DLD1 (cell line): ENCODE results near the gene HAPLN1.
"Not testable (repeated sequence)": the region's sequence is repeated elsewhere in the genome, so short reads cannot be mapped to it uniquely, and the experiment has no call there.

ENCODE experiments used
- in situ Hi-C: cut with HindIII; loops from 2 replicates; pipeline ENCODE4 v1.10.0; 2017; ENCODE audit warnings: low sequenced_read_pairs

The HAPLN1 gene

GRCh38 chr5:83720836-83721537 lies at the start of gene HAPLN1:
TSS of gene HAPLN1 (minus strand) at chr5:83720855. CDS start at chr5:83673523, 47,332 bp downstream.
- in situ Hi-C loops: no loop called here

- in situ Hi-C loops: no loop called here
Observed at GRCh38 chr5:83767409-83767992, 46.8 kb upstream of the HAPLN1 start.

- in situ Hi-C loops: no loop called here
Observed at GRCh38 chr5:83764101-83764500, 43.4 kb upstream of the HAPLN1 start.

- in situ Hi-C loops: no loop called here
Observed at GRCh38 chr5:83760579-83760978, 39.9 kb upstream of the HAPLN1 start.

- in situ Hi-C loops: no loop called here
Observed at GRCh38 chr5:83752700-83753099, 32.0 kb upstream of the HAPLN1 start.

GRCh38 chr5:83751201-83751600 lies 30.5 kb upstream of the HAPLN1 start:
- in situ Hi-C loops: no loop called here

GRCh38 chr5:83750749-83751148 lies 30.1 kb upstream of the HAPLN1 start:
- in situ Hi-C loops: no loop called here

GRCh38 chr5:83745816-83746215 lies 25.2 kb upstream of the HAPLN1 start:
- in situ Hi-C loops: no loop called here

- in situ Hi-C loops: no loop called here
Observed at GRCh38 chr5:83744821-83745220, 24.2 kb upstream of the HAPLN1 start.

- in situ Hi-C loops: no loop called here
Observed at GRCh38 chr5:83742089-83742488, 21.4 kb upstream of the HAPLN1 start.

GRCh38 chr5:83741571-83741970 lies 20.9 kb upstream of the HAPLN1 start:
- in situ Hi-C loops: no loop called here

GRCh38 chr5:83740741-83741140 lies 20.1 kb upstream of the HAPLN1 start:
- in situ Hi-C loops: no loop called here

GRCh38 chr5:83736169-83736568 lies 15.5 kb upstream of the HAPLN1 start:
- in situ Hi-C loops: not testable (repeated sequence)

- in situ Hi-C loops: not testable (repeated sequence)
Observed at GRCh38 chr5:83735058-83735457, 14.4 kb upstream of the HAPLN1 start.

- in situ Hi-C loops: no loop called here
Observed at GRCh38 chr5:83731638-83732037, 11.0 kb upstream of the HAPLN1 start.

- in situ Hi-C loops: no loop called here
Observed at GRCh38 chr5:83729362-83729761, 8.7 kb upstream of the HAPLN1 start.

GRCh38 chr5:83726912-83727311 lies 6.3 kb upstream of the HAPLN1 start:
- in situ Hi-C loops: no loop called here

- in situ Hi-C loops: no loop called here
Observed at GRCh38 chr5:83724935-83725334, 4.3 kb upstream of the HAPLN1 start.

- in situ Hi-C loops: no loop called here
Observed at GRCh38 chr5:83724001-83724400, 3.3 kb upstream of the HAPLN1 start.

GRCh38 chr5:83723031-83723430 lies 2.4 kb upstream of the HAPLN1 start:
- in situ Hi-C loops: no loop called here

GRCh38 chr5:83721953-83722901 lies 1.6 kb upstream of the HAPLN1 start:
- in situ Hi-C loops: no loop called here
